HG02571 (cell line): Measurements from ENCODE around the gene TNFSF12.

Experiments used
- ATAC-seq: cut with Tn5 transposase; IDR thresholded peaks from one replicate; pipeline ENCODE4 v1.9.1; 2021; ENCODE audit warnings: mild to moderate bottlenecking, moderate library complexity; ENCODE audit not compliant: unreplicated experiment

Gene TNFSF12

GRCh38 chr17:7548585-7549400, at the start of gene TNFSF12:
TNFSF12 (plus strand) TSS chr17:7549058; CDS start chr17:7549154, 96 bp downstream.
- ATAC-seq = no peak

GRCh38 chr17:7499161-7499560, 49.7 kb upstream of the TNFSF12 start:
- no peak for ATAC-seq

GRCh38 chr17:7501729-7502128, 47.1 kb upstream of the TNFSF12 start:
- ATAC-seq = no peak

- no peak for ATAC-seq
Measured at GRCh38 chr17:7502171-7502847, 46.5 kb upstream of the TNFSF12 start.

- no peak for ATAC-seq
Measured at GRCh38 chr17:7502987-7503386, 45.9 kb upstream of the TNFSF12 start.

- ATAC-seq = no peak
Measured at GRCh38 chr17:7503521-7503920, 45.3 kb upstream of the TNFSF12 start.

- ATAC-seq = no peak
Measured at GRCh38 chr17:7508145-7508544, 40.7 kb upstream of the TNFSF12 start.

- ATAC-seq = no peak
Measured at GRCh38 chr17:7508846-7509245, 40.0 kb upstream of the TNFSF12 start.

GRCh38 chr17:7509937-7510336, 38.9 kb upstream of the TNFSF12 start:
- ATAC-seq = no peak

GRCh38 chr17:7511108-7511507, 37.8 kb upstream of the TNFSF12 start:
- no peak for ATAC-seq

- ATAC-seq = no peak
Measured at GRCh38 chr17:7512105-7512504, 36.8 kb upstream of the TNFSF12 start.

- ATAC-seq = no peak
Measured at GRCh38 chr17:7512824-7513540, 35.9 kb upstream of the TNFSF12 start.

- no peak for ATAC-seq
Measured at GRCh38 chr17:7513850-7514419, 34.9 kb upstream of the TNFSF12 start.

GRCh38 chr17:7515911-7516610, 32.8 kb upstream of the TNFSF12 start:
- ATAC-seq = no peak

- no peak for ATAC-seq
Measured at GRCh38 chr17:7523033-7523432, 25.8 kb upstream of the TNFSF12 start.

GRCh38 chr17:7528842-7529241, 20.0 kb upstream of the TNFSF12 start:
- no peak for ATAC-seq

- ATAC-seq = no peak
Measured at GRCh38 chr17:7530023-7530900, 18.6 kb upstream of the TNFSF12 start.

GRCh38 chr17:7538050-7538449, 10.8 kb upstream of the TNFSF12 start:
- no peak for ATAC-seq

GRCh38 chr17:7538891-7539545, 9.8 kb upstream of the TNFSF12 start:
- ATAC-seq = no peak
